RWPE2 (cell line): ENCODE measurements around the gene HYOU1.

Source experiments
- ATAC-seq: fragments of 200-7000 bp; cut with Tn5 transposase; 3 replicates; pipeline ENCODE4 v1.9.1; 2021; ENCODE audit warnings: low read depth
- DNase-seq: peaks from one replicate; pipeline ENCODE4 v3.0.0-alpha.2; 2020; ENCODE audit warnings: low spot score
- H3K27ac ChIP-seq: fragments of 450-650 bp; 2 replicates; pipeline ENCODE4 v1.5.1; 2017; ENCODE audit warnings: mild to moderate bottlenecking; ENCODE audit not compliant: poor library complexity, severe bottlenecking
- H3K27me3 ChIP-seq: fragments of 250-450 bp; sonication (Bioruptor Pico); 2 replicates; pipeline ENCODE4 v1.5.1; 2021; ENCODE audit warnings: mild to moderate bottlenecking, moderate library complexity; ENCODE audit not compliant: insufficient read depth, poor library complexity, severe bottlenecking
- H3K36me3 ChIP-seq: fragments of 250-450 bp; sonication (Bioruptor Pico); 2 replicates; pipeline ENCODE4 v1.5.1; 2020; ENCODE audit warnings: low read depth, mild to moderate bottlenecking, moderate library complexity
- H3K4me1 ChIP-seq: fragments of 250-450 bp; sonication (Bioruptor Pico); 2 replicates; pipeline ENCODE4 v1.5.1; 2021; ENCODE audit warnings: mild to moderate bottlenecking, moderate library complexity; ENCODE audit not compliant: insufficient read depth, poor library complexity, severe bottlenecking
- H3K4me3 ChIP-seq: fragments of 250-450 bp; sonication (Bioruptor Pico); 2 replicates; pipeline ENCODE4 v1.5.1; 2021; ENCODE audit warnings: mild to moderate bottlenecking, moderate library complexity; ENCODE audit not compliant: severe bottlenecking
- H3K9me3 ChIP-seq: fragments of 250-450 bp; sonication (Bioruptor Pico); 2 replicates; pipeline ENCODE4 v1.5.1; 2021; ENCODE audit warnings: mild to moderate bottlenecking, moderate library complexity; ENCODE audit not compliant: severe bottlenecking
- TF ChIP-seq, protein P1 (sequence below): fragments of 450-650 bp; IDR thresholded peaks from one replicate; pipeline ENCODE4 v1.5.1; 2017; ENCODE audit warnings: mild to moderate bottlenecking, moderate library complexity; ENCODE audit not compliant: poor library complexity, severe bottlenecking

The HYOU1 gene

DNA sequence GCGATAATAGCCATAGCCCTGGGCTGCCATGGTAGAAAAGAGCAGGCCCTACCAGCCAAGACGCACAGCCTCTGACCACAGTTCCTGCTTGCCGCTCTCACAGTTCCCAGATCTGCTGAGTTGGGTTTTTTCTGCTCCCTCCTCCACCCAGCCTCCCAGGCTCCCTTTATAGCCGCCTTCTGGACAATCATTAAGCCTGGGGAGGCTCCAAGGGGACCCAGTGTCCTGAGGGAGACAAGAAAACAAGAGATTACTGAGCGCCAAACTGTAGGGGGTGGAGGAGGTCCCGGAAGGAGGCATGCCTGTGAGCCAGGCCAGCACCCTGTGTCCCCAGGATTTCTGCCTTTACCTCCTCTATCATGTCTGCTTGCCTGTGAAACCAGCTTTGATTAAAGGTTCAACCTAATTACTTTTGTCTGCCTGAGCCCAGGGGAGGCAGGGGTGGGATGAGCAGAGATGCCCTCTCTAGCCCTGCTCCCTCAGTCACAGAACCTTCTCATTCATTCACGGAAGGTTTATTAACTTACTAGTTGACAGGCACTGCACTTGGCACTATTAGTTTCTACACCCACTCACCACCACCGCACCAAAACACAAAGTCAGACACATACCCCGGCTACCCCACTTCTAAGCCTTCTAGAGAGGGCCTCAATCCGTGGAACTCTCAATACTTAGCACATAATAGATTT is 27.5 kb downstream of the HYOU1 start:
- no peaks in the 10 kb centered on the region for H3K27me3 ChIP-seq
- TF ChIP-seq, protein P1, sequence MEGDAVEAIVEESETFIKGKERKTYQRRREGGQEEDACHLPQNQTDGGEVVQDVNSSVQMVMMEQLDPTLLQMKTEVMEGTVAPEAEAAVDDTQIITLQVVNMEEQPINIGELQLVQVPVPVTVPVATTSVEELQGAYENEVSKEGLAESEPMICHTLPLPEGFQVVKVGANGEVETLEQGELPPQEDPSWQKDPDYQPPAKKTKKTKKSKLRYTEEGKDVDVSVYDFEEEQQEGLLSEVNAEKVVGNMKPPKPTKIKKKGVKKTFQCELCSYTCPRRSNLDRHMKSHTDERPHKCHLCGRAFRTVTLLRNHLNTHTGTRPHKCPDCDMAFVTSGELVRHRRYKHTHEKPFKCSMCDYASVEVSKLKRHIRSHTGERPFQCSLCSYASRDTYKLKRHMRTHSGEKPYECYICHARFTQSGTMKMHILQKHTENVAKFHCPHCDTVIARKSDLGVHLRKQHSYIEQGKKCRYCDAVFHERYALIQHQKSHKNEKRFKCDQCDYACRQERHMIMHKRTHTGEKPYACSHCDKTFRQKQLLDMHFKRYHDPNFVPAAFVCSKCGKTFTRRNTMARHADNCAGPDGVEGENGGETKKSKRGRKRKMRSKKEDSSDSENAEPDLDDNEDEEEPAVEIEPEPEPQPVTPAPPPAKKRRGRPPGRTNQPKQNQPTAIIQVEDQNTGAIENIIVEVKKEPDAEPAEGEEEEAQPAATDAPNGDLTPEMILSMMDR = no peak
- peaks cover 8% of the 10 kb centered on the region for H3K4me1 ChIP-seq
- peak overlapping the region; percentile 53 for H3K27ac ChIP-seq
- peak; percentile 1; the same call in 1 of the 3 replicates for ATAC-seq
- H3K4me3 ChIP-seq = peak overlapping the region; percentile 82
- no peak for DNase-seq
- H3K9me3 ChIP-seq = no peaks in the 10 kb centered on the region
- peaks cover 27% of the 10 kb centered on the region for H3K36me3 ChIP-seq

DNA sequence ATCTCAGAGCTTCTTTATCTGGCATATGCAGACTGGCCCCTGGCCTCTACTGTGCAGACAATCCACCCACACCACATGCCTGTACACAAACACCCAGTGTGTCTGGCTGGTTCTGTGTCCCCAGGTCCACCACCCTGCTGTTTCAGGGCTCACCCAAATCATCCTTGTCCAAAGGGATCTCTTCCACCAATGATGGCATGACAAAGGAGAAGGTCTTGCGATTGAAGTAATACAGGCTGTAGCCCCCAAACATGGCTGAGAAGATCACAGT is 28.0 kb downstream of the HYOU1 start:
- DNase-seq = no peak
- no peak for ATAC-seq
- Histone ChIP-seq H3K27ac (peak overlapping the region; percentile 53), H3K9me3 (no peaks in the 10 kb centered on the region), H3K4me3 (no peak overlapping the region), H3K27me3 (no peaks in the 10 kb centered on the region), H3K4me1 (peaks cover 8% of the 10 kb centered on the region), H3K36me3 (peaks cover 32% of the 10 kb centered on the region)
- TF ChIP-seq, protein P1 = no peak

DNA sequence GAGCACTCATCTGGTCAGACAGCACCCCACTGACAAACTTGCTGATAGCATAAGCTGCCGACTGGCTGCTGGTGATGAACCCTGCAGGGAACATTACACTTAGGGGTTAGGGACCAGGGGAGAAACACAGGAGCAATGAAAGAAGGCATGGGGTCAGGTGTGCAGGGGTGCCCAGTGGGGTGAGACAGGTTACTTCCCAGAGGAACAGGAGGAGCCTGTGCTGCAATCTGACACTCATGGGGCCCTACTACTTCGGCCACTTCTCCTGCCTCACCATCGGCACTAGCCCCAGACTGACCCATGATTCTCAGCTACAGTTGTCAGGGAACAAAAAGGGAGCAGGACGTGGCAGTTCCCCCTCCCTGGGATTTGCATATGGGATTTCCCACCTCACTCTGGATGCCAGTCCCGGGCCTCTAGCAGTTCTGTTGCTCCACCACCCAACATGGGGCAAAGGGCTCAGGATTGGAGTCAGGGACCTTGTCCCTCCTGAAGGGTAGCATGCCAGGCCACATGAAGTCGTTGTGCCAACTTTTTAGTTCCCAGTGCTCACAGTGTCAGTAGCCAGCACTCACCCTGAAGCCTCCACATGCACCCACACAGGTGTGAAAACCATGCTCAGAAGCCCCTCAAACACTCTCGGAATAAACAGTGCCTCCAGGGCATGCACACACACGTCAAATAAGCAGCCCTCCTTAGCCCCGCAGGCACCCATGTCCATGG is 28.5 kb downstream of the HYOU1 start:
- DNase-seq = no peak
- TF ChIP-seq, protein P1 = no peak
- ATAC-seq = no peak

DNA sequence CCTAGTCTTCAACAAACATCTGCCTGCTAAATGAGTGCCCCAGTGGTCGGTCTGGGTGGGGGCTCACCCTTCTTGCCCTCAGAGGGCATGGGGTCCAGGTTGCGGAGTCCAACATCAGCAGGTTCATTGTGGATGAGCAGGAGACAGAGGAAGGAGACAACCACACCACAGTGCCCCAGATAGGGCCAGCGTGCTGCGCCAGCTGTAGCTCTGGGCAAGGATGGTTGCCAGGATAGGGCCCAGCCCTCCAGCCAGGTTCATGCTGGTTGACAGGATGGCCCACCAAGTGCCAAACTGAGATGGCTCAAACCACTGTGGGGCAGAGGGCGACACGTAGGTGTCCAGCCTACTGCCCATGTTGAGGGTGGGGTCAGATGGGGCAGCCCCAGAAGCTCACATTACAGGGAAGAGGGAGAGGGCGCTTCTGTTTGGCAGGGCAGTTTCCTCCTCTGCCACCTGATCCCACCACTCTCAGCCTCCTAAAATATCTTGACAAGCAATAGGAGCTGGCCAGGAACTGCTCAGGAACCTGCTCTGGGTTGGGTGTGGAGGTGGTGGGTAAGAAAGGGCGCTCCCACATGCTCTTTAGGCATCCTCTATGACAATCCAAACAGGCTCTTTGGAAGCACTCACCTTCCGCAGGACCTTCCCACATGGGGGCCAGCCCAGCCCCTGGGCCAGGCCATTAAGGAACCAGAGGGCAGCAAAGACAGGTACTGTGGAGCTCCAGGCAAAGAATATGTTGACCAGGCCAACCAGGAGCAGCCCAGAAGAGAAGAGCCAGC is 29.3 kb downstream of the HYOU1 start:
- Histone ChIP-seq H3K36me3 (peaks cover 42% of the 10 kb centered on the region), H3K27ac (no peak overlapping the region), H3K9me3 (no peaks in the 10 kb centered on the region), H3K4me1 (peaks cover 8% of the 10 kb centered on the region), H3K27me3 (no peaks in the 10 kb centered on the region), H3K4me3 (no peak overlapping the region)
- TF ChIP-seq, protein P1 = no peak
- no peak for DNase-seq
- no peak for ATAC-seq

More for the DNA sequence above, 28.5 kb downstream of the HYOU1 start:
- no peaks in the 10 kb centered on the region for H3K9me3 ChIP-seq
- no peaks in the 10 kb centered on the region for H3K27me3 ChIP-seq
- H3K36me3 ChIP-seq = peaks cover 37% of the 10 kb centered on the region
- H3K4me1 ChIP-seq = peaks cover 8% of the 10 kb centered on the region
- H3K4me3 ChIP-seq = no peak overlapping the region
- H3K27ac ChIP-seq = no peak overlapping the region
